Erythroblast (primary cell): ENCODE data around the gene TRABD2B.

Experiments used
- GATA1 ChIP-seq: IDR thresholded peaks from 2 replicates; pipeline ENCODE4 v1.6.1; 2011; ENCODE audit warnings: low read depth, mild to moderate bottlenecking, control low read depth, low read length, moderate library complexity
- POLR2A ChIP-seq: IDR thresholded peaks from 2 replicates; pipeline ENCODE4 v1.6.1; 2011; ENCODE audit warnings: mild to moderate bottlenecking, low read length

DNA sequence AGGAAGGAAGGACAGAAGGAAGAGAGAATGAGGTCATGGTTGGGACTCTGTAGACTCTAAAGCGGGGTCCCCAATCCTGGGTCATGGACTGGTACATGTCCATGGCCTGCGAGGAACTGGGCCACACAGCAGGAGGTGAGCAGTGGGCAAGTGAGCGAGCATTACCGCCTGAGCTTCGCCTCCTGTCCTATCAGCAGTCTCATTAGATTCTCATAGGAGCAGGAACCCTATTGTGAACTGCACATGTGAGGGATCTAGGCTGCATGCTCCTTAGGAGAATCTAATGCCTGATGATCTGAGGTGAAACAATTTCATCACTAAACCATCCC lies 128.9 kb downstream of the TRABD2B start:
- TF ChIP-seq POLR2A (no peak), GATA1 (no peak)
